Measurements from ENCODE around the gene DTNB.

GRCh38 chr2:25714740-25715139, 41.4 kb upstream of the DTNB start:
- TF ChIP-seq POLR2A (IDR thresholded peaks at IDR 0.05) (no peak), CTCF (IDR thresholded peaks at IDR 0.05) (no peak)
